ENCODE data around the gene NCOA7.
"Not testable (repeated sequence)": the region's sequence is repeated elsewhere in the genome, so short reads cannot be mapped to it uniquely, and the experiment has no call there.

NCOA7 gene

DNA sequence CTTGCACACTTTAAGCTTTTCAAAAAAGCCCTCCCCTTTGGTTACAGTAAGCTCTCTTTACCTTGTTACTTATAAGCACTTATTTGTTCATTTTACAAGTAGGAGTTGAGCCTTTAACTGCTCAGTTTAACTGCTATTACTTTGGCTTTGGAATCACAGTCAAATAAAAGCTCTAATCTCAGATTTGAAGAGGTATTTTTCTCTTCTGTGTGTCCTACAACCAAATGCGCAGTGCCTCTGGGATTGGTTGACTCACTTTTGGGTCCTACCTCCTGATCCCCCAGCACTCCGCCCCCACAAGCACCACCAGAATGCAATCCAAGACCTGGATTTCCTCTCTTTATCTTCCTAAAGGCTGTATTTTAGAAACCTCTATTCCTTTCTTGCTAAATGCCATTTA, 2.5 kb downstream of the NCOA7 start:
- no peak for DNase-seq

DNA sequence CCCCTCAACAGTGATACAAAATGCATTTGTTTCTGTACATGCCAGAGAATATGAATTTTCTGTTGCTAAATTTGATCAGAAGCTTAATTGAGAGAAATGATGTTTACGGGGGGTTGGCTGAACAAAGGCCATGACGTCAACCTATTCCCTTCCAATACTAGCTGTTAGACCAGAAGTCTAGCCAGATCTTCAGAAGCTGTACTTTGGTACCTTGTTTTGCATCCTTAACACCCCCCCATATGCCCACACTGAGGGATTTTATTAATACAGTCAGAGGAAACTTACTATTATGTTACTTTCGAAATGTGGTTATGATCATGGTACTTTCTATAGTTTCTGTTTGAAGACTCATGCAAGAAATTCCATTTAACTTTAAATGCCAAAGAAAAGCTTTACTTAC, 3.1 kb downstream of the NCOA7 start:
- no peak for DNase-seq

DNA sequence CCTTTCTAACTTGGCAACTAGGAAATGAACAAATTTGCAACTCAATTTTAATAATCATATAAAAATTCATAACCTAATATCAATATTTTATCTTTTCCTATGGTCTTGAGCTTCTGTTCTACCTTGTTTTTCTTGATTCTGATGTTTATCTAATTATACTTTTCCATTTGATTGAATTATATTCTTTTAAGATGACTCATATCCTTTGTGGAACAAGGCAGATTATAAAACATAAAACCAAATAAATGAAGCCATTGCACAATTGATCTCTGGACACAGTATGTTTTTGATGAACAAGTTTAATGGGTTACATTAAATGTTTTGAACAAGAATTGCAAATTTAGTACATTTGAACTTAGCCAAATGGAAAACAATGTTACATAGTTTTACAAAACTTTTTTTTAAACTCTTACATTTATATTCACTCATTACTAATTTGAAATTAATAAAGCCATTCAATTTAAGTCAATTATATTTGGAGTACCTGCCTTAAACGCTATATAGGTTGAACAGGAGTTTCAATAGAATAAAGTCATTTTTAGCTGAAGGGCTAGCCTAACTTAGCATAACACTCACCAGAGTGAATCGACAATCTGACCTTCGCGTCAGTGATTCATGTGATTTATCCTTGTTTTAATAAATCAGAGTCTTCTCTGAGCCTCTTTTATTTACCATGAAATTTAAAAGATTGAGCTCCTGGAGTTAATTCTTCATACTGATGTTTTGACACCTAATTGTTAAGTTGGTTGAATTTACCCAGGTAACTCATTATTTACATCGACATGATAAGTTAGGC, 3.8 kb downstream of the NCOA7 start:
- DNase-seq: no peak

DNA sequence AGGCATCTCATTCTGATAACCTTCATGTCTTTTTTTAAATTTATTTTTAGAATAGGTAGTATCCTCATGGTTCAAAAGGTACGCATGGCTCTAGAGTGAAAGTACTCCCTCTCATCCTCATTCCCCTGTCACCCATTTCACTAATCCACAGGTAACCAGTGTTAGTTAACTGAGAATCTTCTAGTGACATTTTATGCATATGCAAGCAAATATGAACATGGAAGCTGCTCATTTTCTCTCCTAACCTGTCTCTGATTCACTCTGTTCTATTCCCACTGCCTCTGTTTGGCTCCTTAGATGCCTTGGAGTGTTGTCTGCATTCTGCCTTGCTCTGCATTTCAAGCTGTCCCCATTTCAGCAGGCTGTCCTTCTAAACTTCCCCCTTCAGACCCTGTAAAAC, 4.5 kb downstream of the NCOA7 start:
- no peak for DNase-seq

DNA sequence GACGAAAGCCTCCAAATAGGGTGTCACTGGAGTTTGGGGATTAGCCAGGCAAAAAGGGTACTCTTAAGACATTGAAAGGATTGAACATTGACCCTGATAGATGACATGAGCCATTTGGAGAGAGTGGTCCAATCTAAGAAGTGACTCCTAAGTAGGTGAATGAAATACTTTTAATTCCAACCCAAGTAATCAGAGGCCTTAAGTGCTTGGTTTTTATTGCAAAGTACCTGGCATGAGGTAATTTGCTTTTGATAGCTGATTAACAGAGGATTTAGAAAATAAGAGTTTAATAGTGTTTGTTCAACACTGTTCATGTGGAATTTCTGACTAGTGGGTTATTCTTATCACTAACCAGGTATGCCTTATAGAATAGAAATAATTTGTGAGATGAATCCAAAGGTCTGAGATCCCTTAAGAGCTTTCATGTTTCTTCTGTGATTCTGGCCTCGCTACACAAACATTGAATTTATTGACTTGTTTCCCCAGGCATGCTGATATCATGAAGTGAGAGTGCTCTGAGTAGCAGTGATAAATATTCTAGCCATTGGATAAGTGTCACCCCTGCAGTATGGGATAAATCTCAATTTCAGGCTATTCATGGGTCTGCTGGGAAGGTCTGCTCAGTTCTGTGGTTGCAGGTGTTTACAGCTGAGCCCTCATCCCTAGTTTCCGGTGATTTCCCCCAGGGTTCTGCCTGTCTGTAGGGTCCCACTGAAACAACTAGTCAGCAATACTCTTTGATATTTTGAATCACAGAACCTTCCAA, 6.5 kb downstream of the NCOA7 start:
- DNase-seq: no peak

DNA sequence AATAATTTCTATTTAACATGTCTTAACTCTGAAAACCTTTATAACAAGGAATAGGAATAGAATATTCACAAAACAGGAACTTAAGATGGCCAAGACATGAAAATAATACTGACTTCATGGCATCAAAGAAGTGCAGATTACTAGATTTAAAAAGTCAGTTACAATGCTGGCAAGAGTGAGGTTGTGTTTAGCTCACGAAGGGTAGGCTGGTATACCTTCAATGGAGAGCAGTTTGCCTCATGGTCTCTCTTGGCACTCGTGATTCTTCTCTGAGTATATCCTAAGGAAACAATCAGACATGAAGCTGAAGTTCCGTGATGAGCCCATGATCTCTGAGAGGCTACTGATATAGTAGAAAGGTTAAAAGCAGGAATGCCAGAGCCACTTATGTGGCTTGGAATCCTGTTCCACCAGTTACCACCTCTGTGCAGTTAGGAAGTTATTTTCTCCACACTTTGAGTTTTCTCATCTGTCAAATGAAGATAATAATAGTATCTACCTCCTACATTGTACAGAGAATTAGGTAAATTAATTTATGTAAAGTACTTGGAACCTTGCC, 7.2 kb downstream of the NCOA7 start:
- no peak for DNase-seq

DNA sequence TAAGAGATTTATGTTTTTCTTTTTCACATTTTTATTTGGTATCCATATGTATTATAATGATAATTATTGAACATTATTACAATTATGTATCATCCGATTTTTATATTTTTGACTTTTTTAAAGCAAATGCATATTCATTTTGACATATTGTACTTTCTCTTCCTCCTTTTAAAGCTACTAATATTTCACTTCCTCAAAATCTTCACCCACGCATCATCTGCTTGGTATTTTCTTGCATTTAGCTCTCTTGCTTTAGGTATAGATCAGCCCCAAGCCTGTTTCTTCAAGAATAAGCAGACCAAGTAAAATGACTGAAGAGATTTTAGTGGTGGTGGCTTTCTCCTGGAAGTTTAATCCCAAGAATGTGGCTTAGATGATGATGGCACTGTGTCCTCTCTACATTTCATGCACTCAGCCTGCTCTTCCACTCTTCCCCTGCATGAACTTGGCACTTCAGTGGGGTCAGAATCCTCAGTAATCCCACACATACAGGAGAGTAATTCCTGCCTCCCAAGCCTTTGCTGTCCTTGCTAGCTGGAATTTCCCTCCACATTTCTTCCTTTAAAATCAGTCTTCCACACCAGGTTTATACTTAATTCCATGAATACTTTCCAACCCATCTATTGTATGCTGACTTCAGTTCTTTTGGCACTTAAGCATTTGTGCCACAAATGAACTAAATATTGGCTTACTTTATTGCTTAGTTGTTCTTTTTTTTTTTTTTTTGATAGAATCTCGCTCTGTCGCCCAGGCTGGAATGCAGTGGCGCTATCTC, 8.2 kb downstream of the NCOA7 start:
- DNase-seq: no peak

DNA sequence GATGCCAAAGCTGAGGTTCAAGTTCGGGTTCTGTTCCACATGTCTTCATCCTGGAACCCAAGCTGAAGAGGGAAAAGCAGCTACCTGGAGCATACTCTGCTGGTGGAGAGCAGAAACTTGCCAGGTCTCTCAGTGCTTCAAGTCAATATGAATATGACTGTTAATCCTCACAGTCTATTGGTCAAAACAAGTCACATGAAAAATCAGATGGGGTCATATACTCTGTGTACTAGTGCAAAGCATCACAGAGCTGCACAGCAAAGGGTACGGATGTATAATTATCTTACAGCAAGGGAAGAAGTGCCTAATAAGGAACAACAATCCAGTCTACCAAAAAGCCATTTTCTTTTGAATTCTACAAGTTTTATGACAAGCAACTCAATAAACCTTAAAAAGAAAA, 11.6 kb downstream of the NCOA7 start:
- DNase-seq: no peak

DNA sequence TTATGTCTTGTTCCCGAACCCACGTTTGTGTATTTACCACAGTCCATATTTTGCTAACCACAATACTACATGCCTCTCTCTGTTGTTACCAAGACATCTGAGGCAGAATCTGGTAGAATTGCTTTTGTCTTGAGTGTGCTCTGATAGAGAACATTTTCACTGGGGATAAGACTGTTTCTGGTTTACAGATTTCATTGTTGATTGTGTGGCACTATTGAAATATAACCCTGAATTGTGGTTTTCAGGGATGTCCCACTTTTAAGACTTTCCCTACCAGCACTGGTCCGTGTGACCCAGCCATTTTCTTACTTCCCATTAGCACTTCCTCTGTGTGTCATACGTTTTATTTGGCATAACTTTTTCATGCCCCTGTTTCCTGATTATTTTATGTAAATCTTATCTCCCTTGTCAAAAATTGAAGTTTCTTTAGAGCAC, 12.2 kb downstream of the NCOA7 start:
- DNase-seq: no peak

DNA sequence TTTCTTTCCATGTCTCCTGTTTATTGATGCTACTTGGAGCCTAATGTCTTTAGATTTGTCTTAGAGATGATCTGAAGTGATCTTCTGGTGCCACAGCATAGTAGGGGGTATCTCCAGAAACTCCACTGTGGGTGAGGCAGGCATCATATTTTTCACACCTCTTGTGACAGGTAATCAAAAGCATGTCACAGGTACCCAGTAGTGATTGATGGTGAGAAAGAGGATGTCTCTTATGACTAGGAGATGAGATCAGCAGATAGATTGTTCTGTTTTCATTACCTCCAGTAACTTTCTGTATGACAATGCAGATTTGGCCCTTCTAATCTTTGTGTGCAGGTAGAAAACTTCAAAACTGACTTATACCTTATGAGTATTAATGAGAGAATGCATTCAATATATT, 13.5 kb downstream of the NCOA7 start:
- DNase-seq: no peak

DNA sequence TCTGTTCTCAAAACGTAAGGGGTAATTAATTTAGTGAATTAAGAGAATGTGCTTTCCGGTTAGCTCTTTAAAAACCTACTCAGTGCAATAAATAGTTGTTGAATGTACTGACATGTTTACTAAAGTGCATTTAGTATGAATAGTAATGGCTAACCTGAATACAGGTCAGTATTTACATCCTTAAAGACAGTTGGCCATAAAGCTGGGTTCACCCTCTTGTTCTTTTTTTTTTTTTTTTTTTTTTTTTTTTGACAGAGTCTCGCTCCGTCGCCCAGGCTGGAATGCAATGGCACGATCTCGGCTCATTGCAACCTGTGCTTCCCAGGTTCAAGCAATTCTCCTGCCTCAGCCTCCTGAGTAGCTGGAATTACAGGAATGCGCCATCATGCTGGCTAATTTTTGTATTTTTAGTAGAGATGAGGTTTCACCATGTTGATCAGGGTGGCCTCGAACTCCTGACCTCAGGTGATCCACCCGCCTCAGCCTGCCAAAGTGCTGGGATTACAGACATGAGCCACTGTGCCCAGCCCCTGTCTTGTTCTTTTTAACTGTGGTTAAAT, 14.2 kb downstream of the NCOA7 start:
- not testable (repeated sequence) for DNase-seq

DNA sequence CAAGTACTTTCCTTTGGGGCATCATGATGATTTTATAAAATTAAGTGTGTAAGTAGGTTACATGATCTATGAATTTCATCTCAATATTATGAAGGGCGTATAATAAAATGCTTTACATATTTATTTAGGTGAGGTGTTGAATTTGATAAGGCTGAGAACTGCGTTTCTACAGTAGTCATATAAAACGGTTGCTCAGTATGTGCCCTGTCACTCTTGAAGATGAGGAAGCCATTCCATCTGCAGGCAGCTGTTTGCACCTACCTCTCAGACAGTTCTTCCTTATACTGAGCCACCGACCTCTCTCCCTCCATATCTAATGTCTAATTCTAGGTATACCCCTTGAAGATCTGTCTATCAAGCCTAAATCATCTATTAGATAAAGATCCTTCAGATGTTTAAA, 16.1 kb downstream of the NCOA7 start:
- DNase-seq: no peak

DNA sequence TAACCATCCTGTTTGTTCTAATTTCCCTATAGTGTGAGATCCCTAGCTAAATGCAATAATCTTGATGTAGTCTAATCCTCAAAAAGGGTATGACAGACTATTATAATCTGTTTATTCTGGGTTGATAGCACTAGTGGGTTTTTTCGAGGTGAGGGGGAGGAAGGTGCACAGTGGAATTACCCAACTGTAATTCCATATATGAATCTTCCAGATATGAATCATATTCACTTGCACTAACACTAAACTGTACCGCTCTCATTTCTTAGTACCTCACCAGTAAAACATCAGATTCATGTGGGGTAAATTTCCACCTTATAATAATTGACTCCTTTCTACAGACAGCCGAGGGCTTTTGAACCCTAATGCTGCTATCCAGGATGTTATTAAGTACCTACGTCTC, 16.5 kb downstream of the NCOA7 start:
- no peak for DNase-seq

DNA sequence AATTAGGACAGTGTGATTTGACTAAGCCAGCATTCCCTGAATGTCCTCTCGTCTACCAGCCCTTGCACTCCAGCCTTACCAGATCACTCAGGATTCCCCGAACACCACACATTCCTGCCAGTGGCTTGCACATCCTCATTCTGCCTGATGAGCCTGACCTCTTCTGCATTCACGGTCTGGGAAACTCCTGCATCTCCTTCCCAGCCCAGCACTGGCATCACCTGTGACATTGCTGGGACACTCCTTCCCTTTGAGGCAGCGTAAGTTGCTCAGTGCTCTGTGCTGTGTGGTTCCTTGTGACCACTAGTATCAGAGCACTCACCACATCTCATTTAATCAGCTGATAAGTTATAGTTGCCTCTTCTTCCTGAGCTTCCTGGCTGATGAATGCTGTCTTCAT, 17.3 kb downstream of the NCOA7 start:
- DNase-seq: no peak

DNA sequence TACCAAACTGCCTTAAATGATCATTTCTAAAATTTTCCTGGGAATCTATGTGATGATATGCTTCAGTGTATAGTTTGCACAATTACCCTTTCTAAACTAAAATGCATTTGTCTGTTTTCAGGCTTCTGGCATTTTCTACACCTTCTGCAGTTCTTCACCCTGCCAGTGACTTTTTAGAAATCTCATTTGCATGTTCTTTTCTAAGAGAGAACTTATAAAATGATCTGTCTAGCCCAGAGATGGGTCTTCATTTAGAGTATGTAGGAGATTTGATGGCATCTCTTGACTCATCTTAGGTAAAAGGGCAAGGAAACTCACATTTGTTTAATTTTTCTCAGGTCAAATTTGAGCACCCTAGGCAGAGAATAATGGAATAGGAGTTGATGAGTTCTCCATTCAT, 17.8 kb downstream of the NCOA7 start:
- DNase-seq: no peak

DNA sequence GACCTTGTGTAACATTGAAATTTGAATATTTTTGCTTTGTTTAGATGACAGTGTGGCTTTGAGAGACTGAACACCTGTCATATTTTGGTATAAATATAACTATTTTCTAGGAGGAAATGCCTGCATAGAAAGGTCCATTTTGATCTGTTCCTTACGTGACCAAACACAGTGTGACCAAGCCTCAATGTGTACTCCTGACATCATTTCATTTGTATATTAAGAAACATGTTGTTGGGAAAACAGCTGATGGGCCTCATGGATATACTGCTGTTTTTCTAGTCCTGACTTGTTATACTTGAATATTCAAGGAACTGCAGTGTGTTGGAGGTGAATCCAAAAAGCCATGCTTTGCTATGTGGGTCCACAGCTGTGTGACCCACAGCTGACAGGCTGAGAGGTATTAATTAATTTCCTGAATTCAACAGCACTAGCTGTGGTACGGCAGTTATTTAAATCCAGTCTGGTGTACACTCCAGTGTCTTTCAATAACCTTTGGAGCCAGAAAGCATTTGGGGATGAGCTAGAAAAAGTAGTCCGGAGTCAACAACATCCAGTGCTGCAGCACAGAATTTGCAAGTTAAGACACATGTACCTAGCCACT, 18.9 kb downstream of the NCOA7 start:
- no peak for DNase-seq

DNA sequence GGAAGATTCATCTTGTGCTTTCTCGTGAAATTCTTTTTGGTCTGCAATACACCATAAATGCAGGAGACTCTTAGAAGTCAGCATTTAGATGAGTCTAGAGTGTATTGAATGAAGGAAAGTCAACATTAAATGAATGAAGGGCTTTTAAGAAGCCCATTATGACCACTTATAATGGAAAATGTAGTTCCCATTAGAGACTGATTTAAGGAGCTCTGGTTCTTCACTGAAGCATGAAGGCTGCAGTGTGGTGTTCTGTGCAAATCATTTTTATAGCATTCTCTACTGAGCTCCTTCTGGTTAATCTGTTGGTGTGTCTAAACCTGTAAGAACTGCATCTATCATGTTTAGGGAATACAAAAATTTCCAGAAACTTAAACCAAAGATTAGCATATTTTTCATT, 19.7 kb downstream of the NCOA7 start:
- no peak for DNase-seq

DNA sequence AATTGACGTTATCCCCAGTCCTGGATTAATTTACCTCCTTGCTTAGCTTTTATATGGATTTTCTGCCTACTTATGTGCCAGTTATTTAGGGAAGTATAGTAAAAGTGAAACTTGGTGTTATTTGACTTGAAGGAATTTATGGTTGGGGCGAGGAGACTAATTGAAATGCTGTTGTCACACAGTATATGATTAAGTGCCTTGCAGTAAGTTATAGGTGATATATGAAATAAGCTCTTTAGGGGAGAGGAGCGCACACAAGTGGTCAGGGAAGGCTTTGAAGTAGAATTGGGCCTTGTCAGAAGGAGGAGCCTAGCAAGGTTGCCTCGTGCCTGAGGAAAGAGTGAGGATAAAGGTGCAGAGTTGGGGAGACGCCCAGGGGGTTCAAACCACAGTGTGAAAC, 20.5 kb downstream of the NCOA7 start:
- no peak for DNase-seq

DNA sequence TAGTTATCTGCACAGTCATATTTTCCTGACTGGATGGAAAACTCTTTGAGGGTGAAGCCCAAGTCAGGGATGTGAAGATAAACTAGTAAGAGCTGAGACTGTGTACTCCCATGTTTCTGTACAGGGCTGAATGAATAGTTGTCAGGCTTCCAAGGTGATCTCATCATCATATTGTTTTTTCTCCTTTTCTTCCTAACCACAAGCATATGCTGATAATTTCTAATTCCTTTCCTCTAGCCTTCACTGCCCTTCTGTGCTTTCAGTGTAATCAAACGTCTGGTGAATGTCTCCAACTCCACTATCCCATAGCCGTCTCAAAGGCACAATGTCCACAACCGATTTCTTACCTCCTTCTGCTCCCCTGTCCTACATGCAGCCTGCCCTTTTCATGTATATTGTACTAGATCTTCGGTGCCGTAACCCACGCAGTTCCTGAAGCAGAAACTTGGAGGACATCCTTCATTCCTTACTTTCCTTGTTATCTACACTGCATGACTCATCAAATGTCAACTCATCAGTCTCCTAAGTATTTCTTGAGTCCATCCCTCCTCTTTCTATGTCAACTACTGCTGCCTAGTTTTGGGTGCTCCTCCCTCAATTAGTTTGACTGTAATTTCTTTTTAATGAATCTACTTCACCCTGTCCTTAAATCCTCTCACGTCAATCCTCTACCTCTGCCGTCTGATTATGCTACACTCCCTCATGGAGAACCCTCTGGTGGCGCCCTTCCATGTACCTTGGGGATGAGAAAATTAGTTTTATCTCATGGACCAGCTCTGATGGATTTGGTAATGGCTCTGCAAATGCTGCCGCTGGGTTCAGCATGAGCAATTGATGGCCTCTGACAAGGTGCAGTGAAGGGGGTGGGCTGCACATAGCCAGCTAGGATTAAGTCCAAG, 21.9 kb downstream of the NCOA7 start:
- DNase-seq: peak; percentile 19

DNA sequence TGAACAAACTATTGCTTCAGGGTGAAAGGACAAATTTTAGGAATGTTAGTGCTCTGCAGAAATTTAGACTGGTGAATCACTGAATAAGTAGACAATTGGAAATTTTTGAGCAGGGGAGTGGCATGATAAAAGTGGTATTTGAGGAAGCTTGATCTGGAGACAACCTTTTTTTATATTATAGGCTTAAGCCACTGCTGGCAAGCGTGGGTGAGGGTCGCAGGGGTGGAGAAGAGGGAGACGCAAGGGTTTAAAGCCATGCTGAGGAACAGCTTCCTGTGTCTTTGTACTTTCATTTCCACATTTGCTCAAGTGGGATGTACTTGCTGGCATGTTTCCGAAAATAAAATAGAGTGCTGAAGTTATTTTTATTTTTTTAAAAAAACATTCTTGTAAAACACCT, 23.7 kb downstream of the NCOA7 start:
- no peak for DNase-seq

DNA sequence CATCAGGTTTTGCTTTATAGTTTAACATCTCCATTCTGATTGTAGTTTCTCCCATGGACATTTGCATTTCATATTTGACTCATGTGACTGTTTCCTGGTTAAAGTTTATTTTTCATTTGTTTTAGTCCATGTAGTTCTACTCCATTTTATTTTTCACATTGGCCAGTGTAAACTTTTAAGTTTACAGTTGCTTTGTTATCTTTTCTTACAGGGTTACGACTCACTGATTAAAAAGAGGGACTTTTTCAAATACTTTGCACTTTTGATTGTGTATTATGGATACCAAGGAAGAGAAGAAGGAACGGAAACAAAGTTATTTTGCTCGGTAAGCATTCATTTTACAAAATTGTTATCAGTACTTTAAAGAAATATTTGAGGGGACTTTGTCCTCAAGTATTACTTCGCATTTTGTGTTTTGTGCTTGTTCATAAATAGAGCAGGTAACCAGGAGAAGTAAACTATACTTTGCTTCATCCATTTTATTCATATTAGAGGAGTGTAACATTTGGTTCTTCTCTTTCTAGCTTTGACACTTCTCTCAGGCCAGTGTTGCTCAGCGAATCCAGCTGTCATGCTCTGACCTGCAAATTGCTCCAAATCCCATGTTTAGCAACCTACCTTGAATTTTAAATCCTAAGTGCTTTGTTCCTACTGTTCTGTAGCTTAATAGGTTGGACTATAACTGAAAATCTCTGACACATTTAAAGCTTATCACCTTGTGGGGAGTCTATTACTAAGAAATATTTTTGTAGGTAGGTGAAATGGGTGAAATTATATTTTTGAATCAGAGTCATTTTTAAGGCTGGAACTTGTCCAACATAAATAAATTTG, 24.5 kb downstream of the NCOA7 start:
- DNase-seq: no peak

Data from NCI-H446 treated with DMSO at 0.1 percent for 48 hours (cell line).